Measurements from ENCODE around the gene CD200. TPM values are rescaled to one million over a fixed set of nuclear protein-coding genes. Genes with fewer than 3 reads are reported as not detected.

Gene CD200
- total RNA-seq, 1 donor from 2014 or later = 30.9 TPM

DNA sequence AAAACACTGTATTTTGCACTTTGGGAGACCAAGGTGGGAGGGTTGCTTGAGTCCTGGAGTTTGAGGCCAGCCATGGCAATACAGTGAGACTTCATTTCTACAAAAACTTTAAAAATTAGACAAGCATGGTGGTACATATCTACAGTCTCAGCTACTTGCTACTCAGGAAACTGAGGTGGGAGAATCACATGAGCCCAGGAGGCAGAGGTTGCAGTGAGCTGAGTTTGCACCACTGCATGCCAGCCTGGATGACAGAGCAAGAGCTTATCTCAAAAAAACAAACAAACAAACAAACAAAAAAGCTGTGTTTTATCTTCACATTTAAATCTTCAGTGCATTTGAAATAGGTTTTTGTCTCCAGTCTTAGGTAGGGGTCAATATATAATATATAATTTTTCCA lies 34.2 kb upstream of the CD200 start:
- H3K9me3 Mint-ChIP-seq (ENCODE audit: unreplicated experiment) = no peaks in the 10 kb centered on the region
- no peak for DNase-seq (ENCODE audit: low spot score)
- no peaks in the 10 kb centered on the region for H3K27me3 Mint-ChIP-seq (ENCODE audit: unreplicated experiment)
- TF ChIP-seq, protein P1, sequence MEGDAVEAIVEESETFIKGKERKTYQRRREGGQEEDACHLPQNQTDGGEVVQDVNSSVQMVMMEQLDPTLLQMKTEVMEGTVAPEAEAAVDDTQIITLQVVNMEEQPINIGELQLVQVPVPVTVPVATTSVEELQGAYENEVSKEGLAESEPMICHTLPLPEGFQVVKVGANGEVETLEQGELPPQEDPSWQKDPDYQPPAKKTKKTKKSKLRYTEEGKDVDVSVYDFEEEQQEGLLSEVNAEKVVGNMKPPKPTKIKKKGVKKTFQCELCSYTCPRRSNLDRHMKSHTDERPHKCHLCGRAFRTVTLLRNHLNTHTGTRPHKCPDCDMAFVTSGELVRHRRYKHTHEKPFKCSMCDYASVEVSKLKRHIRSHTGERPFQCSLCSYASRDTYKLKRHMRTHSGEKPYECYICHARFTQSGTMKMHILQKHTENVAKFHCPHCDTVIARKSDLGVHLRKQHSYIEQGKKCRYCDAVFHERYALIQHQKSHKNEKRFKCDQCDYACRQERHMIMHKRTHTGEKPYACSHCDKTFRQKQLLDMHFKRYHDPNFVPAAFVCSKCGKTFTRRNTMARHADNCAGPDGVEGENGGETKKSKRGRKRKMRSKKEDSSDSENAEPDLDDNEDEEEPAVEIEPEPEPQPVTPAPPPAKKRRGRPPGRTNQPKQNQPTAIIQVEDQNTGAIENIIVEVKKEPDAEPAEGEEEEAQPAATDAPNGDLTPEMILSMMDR (IDR thresholded peaks at IDR 0.05; ENCODE audit: unreplicated experiment) = no peak
- peaks cover 4% of the 10 kb centered on the region for H3K4me1 Mint-ChIP-seq (ENCODE audit: unreplicated experiment)
- no peak overlapping the region for H3K27ac Mint-ChIP-seq (ENCODE audit: unreplicated experiment)
- no peaks in the 10 kb centered on the region for H3K36me3 Mint-ChIP-seq (ENCODE audit: low read depth, unreplicated experiment)
- no peak overlapping the region for H3K4me3 Mint-ChIP-seq (ENCODE audit: unreplicated experiment)

DNA sequence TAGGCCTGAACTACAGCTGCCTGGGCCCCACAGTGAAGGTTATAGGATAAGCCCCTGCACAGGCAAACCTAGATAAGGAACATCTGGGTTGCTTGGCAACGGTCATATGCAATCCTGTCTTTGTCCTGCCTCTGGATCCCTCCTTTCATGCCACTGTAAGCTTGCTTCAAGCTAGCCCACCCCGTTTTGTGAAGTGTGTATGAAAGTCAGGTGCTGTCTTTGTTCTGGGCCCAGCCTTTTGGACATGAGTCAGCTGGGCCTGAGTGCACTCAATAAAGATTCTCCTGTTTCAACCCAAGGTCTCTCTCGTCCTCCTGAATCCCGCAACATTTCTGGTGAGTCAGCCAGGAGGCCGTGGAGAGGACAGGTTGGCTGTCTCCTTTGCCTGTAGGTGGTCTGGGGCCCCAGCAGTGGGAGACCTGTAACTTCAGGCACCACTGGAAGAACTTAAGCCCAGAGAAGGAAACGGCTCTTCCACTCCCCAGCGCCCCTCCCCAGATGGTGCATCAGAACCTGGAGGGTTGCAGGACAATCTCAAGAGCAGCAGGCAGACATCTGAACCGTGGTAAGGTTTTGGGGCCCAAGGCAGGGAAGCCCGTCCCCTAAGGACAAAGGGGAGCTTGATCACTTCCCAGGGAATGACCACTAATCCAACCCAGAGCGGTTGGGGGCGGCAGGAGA lies 30.7 kb upstream of the CD200 start:
- no peaks in the 10 kb centered on the region for H3K4me1 Mint-ChIP-seq (ENCODE audit: unreplicated experiment)
- H3K9me3 Mint-ChIP-seq (ENCODE audit: unreplicated experiment) = no peaks in the 10 kb centered on the region
- no peaks in the 10 kb centered on the region for H3K27me3 Mint-ChIP-seq (ENCODE audit: unreplicated experiment)
- H3K36me3 Mint-ChIP-seq (ENCODE audit: low read depth, unreplicated experiment) = no peaks in the 10 kb centered on the region
- no peak overlapping the region for H3K4me3 Mint-ChIP-seq (ENCODE audit: unreplicated experiment)
- TF ChIP-seq, protein P1 (IDR thresholded peaks at IDR 0.05; ENCODE audit: unreplicated experiment) = no peak
- peak; percentile 15 for DNase-seq (ENCODE audit: low spot score)
- no peak overlapping the region for H3K27ac Mint-ChIP-seq (ENCODE audit: unreplicated experiment)

DNA sequence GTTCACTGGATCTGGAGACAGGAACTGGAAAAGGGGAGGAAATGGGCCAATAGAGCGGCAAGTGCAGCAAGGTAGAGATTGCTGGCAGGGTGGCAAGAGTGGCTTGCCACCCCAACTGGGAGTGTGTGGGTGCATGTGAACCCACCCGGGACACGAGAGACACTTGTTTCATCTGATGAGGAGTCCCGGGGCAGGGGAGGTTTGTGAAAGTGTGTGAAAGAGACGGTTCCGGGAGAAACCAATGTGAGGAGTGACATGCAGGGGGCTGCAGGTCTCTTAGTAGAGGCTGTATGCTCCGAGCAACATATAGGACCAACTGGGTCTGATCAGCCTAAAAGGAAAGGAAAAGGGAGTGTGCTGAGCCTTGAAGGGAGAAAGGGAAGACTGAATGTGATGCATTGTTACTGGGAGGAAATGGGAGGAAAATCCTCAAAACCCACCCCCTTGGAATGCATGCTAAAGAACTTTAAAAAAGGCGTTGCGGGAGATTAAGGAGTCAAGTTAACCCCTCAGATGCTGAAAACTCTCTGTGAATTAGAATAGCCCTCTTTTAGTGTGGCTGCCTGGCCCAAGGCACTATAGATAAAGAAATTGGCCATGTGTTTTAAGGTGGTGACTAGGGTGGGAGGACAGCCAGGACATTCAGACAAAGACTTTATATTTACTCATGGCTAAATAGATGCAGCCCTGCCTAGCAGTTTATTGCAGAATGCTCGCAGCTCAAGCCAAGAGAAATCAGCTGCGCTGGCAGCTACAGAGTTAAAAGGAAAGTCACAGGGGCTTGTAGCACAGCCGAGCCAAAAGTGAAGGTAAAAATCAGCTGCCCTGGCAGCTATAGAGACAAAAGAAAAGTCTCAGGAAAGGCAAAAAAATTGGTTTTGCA lies 29.8 kb upstream of the CD200 start:
- TF ChIP-seq, protein P1 (IDR thresholded peaks at IDR 0.05; ENCODE audit: unreplicated experiment) = no peak
- Mint-ChIP-seq H3K36me3 (ENCODE audit: low read depth, unreplicated experiment) (no peaks in the 10 kb centered on the region), H3K9me3 (ENCODE audit: unreplicated experiment) (no peaks in the 10 kb centered on the region), H3K27ac (ENCODE audit: unreplicated experiment) (no peak overlapping the region), H3K27me3 (ENCODE audit: unreplicated experiment) (no peaks in the 10 kb centered on the region), H3K4me1 (ENCODE audit: unreplicated experiment) (no peaks in the 10 kb centered on the region), H3K4me3 (ENCODE audit: unreplicated experiment) (no peak overlapping the region)
- peak; percentile 8 for DNase-seq (ENCODE audit: low spot score)

DNA sequence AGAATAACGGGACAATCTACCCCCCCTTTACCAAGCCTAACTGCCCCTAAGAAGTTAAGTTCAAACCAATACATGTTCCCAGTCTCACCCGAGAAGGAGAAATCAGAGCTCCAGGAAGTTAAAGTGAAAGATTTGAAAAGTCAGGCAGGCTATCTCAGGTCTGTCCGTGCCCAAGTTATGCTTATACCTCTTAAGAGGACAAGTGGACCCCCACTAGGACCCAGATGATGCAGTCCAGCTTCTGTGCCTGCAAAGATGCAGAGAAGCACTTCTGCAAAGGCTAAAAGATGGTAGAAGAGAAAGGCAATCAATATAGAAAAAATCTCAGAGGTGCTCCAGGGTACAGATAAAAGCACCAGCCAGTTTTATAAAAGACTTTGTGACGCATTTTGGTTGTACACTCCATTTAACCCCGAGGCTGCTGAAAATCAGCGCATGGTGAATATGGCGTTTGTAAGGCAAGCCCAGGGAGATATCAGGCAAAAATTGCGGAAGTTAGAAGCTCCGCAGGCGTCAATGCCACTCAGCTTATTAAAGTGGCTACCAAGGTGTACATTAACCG lies 29.1 kb upstream of the CD200 start:
- TF ChIP-seq, protein P1 (IDR thresholded peaks at IDR 0.05; ENCODE audit: unreplicated experiment) = no peak
- DNase-seq (ENCODE audit: low spot score) = peak; percentile 11
- Mint-ChIP-seq H3K9me3 (ENCODE audit: unreplicated experiment) (no peaks in the 10 kb centered on the region), H3K4me1 (ENCODE audit: unreplicated experiment) (peaks cover 2% of the 10 kb centered on the region), H3K36me3 (ENCODE audit: low read depth, unreplicated experiment) (no peaks in the 10 kb centered on the region), H3K4me3 (ENCODE audit: unreplicated experiment) (no peak overlapping the region), H3K27ac (ENCODE audit: unreplicated experiment) (no peak overlapping the region), H3K27me3 (ENCODE audit: unreplicated experiment) (no peaks in the 10 kb centered on the region)

Data from endothelial cell (in vitro differentiated cells).